Hematopoietic multipotent progenitor cell treated with erythropoietin and hydrocortisone succinate and interleukin-3 and kit ligand, for 8 days (in vitro differentiated cells): Measurements from ENCODE around the gene PRKCH.

Source experiments
- DNase-seq: peaks from one replicate; pipeline ENCODE4 v3.0.0-alpha.2; 2015

Gene PRKCH

DNA sequence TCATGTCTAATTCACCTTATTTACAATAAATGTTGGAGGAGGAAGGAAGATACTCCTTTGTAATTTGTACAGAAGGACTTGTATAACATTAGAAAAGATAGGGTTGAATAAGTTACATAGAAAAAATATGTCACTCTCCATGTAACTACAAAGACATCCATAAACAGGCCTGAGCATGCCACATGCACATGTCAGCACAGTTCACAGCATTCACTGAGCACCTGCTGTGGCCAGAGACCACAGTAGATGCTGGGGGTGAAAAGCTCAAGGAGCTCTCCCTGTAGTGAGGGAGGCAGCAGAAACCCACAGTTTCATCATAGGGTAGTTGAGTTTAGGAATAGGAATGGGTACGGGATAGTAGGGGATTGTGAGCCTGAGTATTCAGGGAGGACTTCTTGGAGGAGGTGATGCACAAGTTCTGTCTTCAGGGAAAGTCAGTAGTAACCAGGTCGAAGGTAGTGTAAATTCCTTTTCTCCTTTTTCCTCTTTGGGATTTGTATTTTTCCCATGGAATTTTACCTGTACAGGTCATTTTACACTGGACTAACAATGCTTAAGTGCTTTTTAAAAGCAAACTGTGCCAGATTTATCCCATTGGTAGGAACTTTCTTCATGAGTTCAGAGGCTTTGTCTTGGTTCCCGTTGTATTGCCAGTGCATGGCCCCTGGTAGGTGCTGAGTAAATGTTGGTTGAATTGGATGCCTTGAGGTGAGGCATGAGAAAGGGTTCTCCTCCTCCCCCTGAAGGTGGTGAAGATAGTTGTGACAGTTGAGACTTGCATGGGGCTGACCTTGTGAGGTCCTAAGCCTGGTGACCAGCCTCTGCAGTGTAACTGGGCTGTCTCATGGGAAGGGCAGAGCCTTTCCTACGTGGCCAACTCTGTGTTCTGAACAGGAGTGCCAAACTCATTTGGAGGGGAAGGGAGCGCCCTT lies 20.2 kb downstream of the PRKCH start:
- DNase-seq = no peak

DNA sequence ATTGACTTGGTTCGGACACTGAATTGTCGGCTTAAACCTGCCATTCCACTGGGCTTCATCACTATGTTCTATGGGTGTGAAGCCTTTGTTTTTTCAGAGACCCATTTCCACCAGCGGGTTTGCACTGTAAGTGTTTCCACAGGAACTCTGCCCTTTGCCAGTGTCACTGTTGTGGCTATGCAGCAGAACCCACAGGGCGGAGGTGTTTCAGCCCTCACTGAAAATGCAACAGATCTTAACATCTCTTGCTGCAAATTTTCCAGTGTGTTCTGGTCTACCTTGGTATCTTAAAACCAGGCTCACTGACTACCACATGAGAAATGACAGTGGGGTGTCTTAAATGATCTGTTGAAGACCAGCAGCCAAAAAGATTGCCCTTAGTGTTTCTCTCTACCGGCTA lies 21.1 kb downstream of the PRKCH start:
- DNase-seq = peak; percentile 58

- peak; percentile 81 for DNase-seq
These were observed 21.6 kb downstream of the PRKCH start for GRCh38 chr14:61342932-61343331.

- no peak for DNase-seq
These were observed 22.1 kb downstream of the PRKCH start for GRCh38 chr14:61343471-61343870.

DNA sequence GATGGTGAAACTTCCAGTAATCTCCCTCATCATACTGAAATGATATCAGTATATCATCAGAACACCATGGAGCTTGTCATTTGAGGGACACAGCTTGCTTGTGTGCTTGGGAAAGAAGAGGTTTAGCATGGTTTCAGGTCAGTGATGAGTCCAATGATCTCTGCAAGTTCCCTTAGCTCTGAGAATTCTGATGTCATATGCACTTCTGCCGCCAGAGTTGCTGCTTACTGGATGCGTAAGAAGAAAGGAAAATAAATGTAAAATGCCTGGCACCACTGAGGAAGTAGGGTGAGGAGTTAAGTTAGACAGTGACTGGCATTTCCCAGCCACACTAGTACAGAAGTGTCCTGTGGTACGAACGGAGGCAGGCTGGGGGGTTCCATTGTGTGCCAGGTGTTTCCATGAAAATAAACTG lies 22.6 kb downstream of the PRKCH start:
- no peak for DNase-seq

- DNase-seq = no peak
These were observed 23.2 kb downstream of the PRKCH start for GRCh38 chr14:61344437-61345150.

- DNase-seq = no peak
These were observed 23.7 kb downstream of the PRKCH start for GRCh38 chr14:61345151-61345482.

DNA sequence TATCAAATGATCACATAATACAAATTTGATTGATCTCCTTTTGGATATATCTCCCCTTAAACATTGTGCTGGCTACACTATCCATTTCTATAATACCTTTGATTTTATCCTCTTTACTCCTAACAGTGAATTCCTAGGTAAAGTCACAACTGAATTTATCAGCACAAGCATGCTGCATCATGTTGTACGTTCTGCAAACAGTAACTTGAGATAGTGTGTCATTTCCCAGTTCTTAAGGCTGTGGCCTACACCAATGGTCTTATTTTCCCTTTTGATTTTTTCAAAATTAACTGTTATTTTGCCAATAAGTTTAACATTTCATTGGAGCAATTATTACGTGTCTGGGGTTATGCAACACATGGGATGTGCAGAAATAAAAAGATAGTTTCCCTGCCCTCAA lies 24.8 kb downstream of the PRKCH start:
- no peak for DNase-seq

DNA sequence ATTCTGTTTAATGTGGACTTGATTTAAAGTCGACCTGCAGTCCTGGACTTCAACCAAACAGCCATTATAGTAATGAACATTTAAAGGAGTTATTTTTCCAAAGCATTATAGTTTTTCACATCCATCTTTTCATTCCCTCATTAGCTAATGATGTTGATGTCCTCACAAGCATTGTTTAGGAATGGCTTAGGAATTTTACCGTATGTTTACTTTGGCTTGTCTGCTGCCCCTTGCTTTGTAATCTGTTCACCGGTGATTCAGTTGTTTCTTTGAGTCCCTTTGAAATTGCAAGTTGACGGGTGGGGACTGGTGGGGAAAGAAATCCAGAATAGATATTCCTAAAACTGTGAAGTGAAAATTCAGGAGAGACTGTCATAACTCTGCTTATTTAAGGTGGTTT lies 25.4 kb downstream of the PRKCH start:
- no peak for DNase-seq

DNA sequence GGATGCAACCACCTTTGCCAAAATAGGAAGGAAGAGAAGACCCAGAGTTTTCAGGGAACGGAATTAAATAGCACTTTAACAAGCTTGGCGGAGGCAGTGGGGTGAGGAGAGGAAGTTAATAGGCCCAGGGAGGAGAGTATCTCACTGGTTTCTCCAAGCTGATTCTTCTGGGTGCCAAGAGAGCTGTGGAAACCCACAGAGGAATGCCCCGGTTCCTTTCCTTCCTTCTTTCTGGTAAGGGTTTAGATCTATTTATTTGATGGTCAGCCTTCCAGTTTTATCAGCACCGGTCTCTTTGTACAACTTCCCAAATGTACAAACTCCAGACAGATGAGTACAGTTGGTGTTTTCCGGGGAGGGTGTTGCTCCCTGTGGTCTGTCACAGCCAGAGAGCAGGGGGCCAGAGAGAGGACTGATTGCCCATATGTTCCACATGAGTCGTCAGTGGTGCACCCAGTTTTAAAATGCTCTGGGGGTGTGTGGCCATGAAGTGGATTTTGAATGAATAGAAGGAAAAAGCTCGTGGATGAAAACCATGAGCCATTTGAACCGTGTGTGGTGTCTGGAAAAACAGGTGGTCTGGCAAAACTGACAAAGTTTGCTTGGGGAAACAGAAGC lies 26.6 kb downstream of the PRKCH start:
- DNase-seq = no peak

DNA sequence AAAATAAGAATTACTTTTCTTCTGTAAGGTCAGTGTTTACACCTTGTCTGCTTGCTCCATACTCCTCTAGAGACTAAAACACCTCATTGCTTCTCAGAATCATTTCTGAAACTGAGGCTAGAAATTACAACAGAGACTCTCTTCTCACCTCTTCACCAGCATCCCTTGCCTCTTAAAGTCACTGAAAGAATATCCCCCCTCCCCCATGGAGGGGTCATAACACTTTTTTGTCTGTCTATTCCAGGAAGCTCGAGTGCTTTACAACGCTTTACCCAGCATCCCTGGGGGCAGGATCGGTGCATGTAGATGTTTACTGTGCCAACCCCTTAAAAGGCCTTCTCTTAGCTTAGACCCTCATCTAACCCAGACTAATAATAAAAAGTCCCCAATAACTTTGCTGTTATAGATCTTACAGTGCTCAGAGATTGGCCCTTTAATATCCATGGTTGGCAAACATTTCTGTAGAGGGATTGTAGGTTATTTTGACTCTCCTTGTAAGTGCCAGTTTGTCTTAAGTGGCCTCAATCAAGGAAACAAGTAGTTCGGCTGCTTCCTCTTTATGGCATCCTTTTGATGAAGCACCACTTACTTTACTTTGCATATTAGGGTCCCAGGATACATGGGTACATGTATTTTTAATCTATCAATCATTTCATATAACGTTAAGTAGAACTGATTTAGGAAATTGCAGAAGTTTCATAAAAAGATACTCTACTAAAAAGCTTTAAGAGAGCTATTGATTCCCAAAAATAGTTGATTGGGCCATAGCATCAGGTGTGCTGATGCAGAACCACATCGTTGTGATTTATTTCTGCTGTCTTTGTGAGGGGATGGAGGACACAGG lies 29.3 kb downstream of the PRKCH start:
- no peak for DNase-seq

DNA sequence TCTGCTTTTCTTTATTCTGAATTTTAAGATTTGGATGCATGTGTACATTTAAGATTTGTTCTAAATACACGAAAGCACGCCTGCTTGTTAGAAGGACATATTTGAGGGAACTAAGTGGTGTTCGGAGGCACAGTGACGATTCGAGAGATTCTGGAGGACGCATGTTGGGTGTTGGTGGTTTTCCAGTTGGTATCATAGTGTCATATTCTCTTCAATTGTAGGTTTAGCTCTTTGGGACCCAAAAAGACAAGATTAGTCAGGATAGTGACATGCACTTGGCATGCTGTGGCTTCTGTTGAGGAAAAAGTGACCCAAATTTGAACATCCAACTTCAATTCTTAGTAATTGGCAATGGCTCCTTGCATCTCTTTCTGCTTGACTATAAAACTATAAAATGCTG lies 30.1 kb downstream of the PRKCH start:
- DNase-seq = no peak

DNA sequence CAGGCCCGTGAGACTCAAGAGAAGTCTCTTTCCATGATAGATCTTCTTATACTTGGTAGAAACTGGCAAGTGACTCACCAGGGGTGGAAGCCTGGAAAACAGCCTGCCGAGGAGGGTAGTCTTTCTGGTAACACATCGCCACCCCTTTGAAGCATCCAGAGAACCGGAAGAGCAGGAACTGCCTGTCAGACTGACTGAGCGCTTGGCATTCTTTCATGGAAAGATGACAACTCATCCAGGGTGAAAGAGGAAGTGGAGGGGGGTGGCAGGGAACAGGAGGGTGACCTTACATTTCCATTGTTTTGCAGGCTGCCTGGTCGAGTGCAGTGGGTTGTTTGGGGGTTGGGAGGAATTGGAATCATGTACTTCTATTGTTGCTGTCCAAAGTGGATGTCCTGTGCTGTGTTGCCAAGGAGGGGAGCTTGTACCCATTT lies 34.5 kb downstream of the PRKCH start:
- peak; percentile 23 for DNase-seq

- no peak for DNase-seq
These were observed 35.7 kb downstream of the PRKCH start for GRCh38 chr14:61357123-61357522.

- DNase-seq = no peak
These were observed 37.3 kb downstream of the PRKCH start for GRCh38 chr14:61358554-61359226.

- no peak for DNase-seq
These were observed 39.6 kb downstream of the PRKCH start for GRCh38 chr14:61360796-61361525.

GRCh38 chr14:61362072-61362750 lies 40.8 kb downstream of the PRKCH start:
- no peak for DNase-seq

DNA sequence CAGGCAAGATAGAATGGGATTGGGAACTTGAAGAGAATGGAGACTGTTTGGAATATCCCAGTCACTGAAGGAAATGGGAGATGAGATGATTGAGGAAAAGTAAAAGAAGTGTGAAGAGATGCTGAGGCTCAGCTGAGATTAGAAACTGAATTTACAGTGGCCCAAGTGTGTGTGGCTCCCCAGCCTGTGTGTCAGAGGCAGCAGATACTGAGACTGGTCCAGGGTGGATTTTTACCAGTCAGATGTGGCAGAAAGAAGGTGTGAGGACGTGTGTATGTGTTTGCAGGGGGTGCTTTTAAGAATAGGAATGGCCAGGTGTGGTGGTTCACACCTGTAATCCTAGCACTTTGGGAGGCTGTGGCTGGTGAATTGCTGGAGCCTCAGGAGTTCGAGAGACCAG lies 42.9 kb downstream of the PRKCH start:
- DNase-seq = no peak

DNA sequence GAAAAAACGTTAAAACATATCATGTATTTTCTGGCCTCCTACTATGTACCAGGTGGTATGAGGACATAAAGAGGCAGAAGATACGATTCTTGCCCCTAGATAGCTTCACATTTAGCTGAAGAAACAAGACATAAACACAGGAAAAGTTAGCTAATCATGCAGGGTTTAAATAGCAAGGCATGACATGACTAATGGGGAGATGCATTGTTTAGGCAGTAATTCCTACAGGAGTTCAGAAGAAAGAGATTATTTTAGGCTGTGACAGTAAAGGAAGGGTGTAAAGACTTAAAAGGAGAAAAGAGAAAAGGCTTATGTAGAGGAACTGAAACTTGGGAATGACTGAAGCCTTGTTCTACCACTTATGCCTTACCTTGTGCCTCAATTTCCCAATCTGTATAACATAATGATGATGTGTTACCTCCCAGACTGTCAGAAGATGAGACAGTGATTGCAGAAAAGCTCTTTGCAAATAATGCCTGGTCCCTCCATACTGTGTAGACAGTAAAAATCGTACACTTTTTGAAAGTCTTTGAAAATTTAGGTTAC lies 44.4 kb downstream of the PRKCH start:
- no peak for DNase-seq

- DNase-seq = no peak
These were observed 46.8 kb downstream of the PRKCH start for GRCh38 chr14:61368114-61368710.
